ENCODE data around the gene CCDC90B.
"Not testable (repeated sequence)": the region's sequence is repeated elsewhere in the genome, so short reads cannot be mapped to it uniquely, and the experiment has no call there.

CCDC90B gene

GRCh38 chr11:83285771-83286528, at the start of gene CCDC90B:
CCDC90B (minus strand) TSS chr11:83286367; CDS start chr11:83285972, 395 bp downstream.
- DNase-seq = peak; percentile 92

DNA sequence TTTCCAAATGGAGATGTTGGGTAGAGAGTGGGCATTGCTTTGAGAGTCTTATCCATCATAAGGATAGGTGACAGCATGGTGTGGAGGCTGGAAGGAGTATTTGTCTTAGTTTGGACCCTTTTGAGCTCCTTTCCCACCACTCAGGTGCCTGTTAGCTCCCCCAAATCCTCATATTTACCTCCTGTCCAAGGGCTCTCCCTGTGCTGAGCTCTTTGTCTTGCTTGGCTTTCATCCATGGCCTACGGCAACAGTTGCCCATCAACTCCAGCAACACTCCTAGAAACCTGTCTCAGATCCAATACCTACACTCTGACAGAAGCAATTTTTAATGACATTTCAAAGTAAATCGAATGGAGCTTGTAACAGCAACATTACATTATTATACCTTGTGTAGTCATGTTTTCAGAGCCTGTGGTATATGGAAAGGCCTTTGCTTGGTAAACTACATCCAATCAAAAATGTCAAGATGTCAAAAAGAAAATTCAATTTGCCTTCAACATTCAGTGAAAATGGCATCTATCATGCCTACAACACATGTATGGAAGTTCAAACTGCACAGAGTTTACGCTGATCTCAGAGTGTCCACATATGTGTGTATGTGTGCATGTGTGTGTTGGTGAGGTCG, 49.4 kb upstream of the CCDC90B start:
- DNase-seq = no peak

- no peak for DNase-seq
Measured at GRCh38 chr11:83330303-83330702, 44.1 kb upstream of the CCDC90B start.

DNA sequence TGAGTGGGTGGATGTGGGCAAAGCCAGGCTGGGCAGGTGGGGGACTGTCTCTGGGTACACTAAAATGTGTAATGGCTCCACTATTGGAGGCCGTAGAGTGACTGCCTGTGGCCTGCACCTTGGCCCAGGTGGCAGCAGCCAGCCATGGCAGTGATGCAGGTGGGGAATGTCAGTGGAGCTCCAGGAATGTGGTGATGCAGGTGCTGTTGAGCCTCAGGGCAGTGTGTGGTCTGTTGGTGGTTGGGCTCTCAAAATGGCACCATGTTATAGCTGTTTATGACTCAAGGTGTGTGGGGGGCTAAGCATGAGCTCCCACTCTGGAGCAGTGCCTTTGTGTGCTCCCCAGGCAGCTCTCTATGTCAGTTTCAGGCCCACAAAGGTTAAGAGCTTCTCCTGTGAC, 40.2 kb upstream of the CCDC90B start:
- no peak for DNase-seq

- no peak for DNase-seq
Measured at GRCh38 chr11:83319346-83319745, 33.2 kb upstream of the CCDC90B start.

DNA sequence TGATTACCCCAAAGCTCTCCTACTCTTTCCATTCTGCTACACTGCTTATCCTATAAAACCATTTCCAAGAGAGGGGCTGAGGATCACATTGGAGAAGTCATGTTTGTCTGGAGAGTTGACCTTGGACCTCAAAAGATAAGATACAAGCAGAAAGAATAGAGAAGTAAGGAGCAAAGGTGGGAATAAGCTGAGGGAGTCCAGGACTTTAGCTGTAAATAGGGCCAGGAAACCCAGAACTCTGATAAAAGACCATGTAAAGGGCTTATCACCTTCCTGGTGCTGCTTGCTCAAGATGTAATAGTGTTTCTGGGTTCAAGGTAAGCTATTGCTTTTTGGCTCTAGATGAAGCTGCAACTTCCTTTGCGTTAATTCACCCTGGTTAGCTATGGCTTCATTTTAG, 32.8 kb upstream of the CCDC90B start:
- no peak for DNase-seq

DNA sequence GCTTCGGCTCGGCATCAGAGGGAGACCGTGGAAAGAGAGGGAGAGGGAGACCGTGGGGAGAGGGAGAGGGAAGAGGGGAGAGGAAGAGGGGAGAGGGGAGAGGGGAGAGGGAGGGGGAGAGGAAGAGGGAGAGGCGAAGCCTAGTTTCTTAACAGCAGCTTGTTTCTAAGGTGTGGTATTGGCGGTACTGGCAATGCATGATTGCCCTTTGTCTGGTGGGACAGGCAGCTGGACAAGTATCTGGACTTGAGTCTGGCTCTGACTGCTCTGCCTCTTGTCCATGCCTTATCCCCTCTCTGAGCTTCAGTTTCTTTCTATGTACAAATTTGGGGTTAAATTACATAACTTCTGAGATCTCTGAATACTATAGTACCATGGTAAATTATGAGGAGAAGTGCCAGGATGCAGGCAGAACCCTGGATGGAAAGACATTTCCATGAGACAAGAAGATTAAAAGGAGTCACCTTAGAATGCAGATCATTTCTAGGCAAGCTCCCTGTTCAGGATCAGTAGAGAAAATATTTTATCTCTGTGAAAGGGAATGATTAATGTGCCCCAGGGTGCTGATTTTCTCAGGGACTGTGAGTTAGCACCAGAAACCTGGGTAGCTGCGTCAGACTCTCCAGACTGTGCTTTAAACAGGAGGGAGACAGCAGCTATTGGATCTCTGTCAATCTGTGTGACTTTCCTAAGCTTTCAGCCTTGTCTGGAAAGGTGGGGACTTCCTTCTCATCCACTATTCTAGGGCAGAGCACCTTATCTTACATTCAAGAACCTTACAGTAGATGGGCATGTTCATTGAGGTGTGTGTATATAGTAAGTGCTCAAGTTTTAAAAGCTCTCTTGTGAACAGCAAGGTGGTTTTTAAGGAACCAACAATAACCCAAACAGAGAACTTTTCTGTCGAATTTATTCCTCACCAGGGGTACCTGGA, 31.9 kb upstream of the CCDC90B start:
- DNase-seq = no peak

DNA sequence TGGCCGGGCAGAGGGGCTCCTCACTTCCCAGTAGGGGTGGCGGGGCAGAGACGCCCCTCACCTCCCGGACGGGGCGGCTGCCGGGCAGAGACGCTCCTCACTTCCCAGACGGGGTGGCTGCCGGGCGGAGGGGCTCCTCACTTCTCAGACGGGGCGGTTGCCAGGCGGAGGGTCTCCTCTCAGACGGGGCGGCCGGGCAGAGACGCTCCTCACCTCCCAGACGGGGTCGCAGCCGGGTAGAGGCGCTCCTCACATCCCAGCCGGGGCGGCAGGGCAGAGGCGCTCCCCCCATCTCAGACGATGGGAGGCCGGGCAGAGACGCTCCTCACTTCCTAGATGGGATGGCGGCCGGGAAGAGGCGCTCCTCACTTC, 30.7 kb upstream of the CCDC90B start:
- DNase-seq = not testable (repeated sequence)

- DNase-seq = not testable (repeated sequence)
Measured at GRCh38 chr11:83316143-83316896, 30.2 kb upstream of the CCDC90B start.

DNA sequence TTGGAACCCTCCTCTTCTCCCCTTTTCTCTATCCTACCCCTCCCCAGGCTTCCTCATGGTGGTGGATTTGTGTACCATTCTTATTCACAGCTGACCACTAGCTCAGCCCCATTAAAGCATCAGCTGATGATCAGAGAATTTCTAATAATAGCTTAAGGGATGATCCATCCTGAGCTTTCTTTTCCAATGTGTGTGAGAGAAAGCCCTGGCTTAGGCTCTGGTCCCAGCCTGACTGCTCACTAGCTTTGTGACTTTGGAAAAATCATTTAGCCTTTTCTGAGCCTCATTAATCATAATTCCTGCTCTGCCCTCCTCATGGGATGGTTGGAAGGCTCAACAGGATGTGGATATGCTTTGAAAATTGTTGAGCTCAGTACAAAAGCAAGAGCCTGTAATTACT, 26.3 kb upstream of the CCDC90B start:
- DNase-seq = no peak

DNA sequence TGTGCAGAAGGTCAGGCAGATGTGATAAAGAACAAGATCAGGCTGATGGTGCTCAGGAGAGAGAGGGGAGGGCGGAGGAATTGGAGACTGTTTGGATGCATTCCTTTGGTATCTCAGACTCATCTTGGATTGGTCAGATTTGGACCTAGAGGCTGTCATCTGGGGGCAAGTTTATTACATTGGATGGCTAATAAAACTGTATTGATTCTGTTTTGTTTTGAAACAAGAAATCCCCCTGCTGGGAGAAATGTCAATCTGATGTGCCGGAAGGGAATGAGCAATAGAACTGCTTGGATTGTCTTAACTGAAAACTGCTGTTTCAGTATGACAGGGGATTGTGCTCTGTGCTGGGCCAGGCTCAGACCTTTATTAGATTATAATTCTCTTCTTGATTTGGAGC, 25.5 kb upstream of the CCDC90B start:
- no peak for DNase-seq

DNA sequence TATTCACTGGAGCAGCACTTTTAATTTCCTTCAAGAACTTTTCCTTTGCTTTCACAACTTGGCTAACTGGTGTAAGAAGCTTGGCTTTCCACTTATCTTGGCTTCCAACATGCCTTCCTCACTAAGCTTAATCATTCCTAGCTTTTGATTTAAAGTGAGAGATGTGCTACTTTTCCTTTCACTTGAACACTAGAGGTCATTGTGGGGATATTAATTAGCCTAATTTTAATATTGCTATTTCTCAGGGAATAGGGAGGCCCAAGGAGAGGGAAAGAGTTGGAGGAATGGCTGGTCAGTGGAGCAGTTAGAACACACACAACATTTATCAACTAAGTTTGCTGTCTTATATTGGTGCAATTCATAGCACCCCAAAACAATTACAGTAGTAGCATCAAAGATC, 24.6 kb upstream of the CCDC90B start:
- DNase-seq = no peak

DNA sequence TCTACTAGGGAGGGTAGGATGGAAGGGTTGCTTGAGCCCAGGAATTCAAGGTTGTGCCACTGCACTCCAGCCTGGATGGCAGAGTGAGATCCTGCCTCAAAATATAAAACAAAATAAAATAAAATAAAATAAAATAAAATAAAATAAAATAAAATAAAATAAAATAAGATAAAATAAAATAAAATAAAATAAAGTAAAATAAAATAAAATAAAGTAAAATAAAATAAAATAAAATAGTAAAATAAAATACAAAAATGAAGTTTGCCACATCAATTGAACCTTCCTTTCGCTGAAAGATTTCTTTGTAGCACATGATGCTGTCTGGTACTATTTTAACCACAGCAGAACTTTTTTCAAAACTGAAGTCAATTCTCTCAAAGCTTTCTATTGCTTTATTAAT, 22.4 kb upstream of the CCDC90B start:
- DNase-seq = not testable (repeated sequence)

- no peak for DNase-seq
Measured at GRCh38 chr11:83306200-83307080, 20.3 kb upstream of the CCDC90B start.

- no peak for DNase-seq
Measured at GRCh38 chr11:83303316-83303715, 17.1 kb upstream of the CCDC90B start.

DNA sequence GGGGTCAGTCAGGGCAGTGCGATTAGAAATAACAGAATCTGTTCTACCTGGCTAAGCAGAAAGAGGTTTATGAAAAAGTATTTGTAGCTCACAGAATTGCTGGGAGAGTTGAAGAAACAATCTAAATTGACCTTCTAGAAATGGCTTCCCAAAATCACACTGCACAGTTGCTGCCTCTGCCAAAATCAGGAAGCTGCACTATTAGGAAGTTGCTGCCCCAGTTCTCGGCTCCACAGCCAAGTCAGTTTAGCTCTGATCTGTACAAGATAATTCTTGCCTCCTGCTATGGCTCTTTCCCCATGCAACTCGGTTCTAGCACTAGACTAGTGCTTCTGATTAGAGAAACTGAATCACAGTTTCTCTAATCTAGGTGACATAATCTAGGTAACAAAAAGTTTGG, 16.0 kb upstream of the CCDC90B start:
- no peak for DNase-seq

GRCh38 chr11:83299681-83300080, 13.5 kb upstream of the CCDC90B start:
- DNase-seq = no peak

- DNase-seq = no peak
Measured at GRCh38 chr11:83294208-83294607, 8.0 kb upstream of the CCDC90B start.

DNA sequence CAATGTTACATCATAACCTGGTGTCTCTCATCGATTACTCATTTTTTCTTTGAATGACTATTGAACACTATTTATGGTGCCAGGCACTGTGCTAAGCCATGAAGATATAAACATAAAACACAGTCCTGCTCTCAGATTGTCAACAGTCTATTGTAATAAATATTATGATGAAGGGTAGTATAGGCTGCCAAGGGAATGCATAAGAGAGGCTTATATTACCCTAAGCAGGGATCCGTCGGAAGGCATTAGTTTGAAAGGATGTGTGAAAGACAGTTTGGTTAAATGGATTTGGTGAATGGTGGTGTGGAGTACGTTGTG, 7.2 kb upstream of the CCDC90B start:
- DNase-seq = no peak

DNA sequence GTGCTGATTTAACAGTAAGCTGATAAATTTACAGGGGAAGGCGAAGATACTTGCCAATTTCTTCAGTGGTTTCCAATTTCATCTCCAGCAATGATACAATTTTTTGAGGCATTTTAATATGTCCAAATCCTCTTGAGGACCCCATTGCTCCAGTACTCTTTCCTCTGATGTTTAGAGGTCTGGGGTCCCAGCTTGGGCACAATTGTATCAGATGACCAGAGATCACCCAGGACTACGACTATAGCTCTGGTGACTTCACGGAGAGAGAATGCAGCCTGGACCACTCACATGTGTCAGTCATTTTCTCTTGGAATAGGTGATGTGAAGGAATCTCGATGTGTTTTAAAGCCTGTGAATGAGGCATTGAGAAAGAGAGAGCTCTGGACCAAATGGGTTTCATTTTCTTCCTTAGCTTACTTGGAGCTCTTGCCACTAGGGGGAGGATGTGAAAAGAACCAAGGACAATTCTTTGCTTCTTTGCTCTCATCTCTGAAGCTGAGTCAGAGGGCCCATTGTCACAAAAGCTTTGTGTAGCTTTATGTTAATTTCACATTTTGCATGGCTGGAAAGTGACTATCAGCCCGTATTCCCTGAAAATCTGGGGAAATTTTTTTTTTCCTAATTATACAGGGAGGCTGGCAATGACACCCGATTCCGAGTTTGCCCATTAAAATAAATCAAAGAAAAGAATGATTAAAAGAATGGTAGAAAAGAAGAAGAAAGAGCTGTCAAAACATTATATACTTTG, 6.7 kb upstream of the CCDC90B start:
- DNase-seq = no peak

DNA sequence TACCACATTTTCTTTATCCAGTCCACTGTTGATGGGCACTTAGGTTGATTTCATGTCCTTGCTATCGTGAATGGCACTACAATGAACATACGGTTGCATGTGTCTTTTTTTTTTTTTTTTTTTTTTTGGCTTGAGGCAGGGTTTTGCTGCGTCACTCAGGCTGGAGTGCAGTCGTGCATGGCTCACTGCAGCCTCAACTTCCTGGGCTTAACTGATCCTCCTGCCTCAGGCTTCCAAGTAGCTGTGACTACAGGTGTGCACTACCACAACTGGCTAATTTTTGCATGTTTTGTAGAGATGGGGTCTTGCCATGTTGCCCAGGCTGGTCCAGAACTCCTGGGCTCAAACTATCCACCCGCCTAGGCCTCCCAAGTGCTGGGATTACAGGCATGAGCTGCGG, 1.5 kb upstream of the CCDC90B start:
- DNase-seq = no peak
